Measurements from ENCODE around the gene RNF214. TPM values are rescaled to one million over a fixed set of nuclear protein-coding genes. Genes with fewer than 3 reads are reported as not detected.
A peak's percentile ranks its signal among the peaks of the same experiment; 100 is the strongest.
"Not testable (repeated sequence)": the region's sequence is repeated elsewhere in the genome, so short reads cannot be mapped to it uniquely, and the experiment has no call there.

Gene RNF214
- 10 to 100 TPM in 1 of 4 donors, 1 to 10 TPM in 3; 7.4 to 11.3 (median 9.5) TPM for total RNA-seq

GRCh38 chr11:117232092-117232878 is at the start of gene RNF214:
Gene RNF214 (plus strand): TSS chr11:117232671. CDS start chr11:117234273, 1,602 bp downstream.
- peak in 2 of 3 donors; percentile 28 to 71 for TF ChIP-seq CTCF (IDR thresholded peaks at IDR 0.05)
- TF ChIP-seq POLR2A (IDR thresholded peaks at IDR 0.05) = no peak
- intact Hi-C loops (cut with DNase I; ENCODE audit: low total_unique reads) = no loop called here
- DNase-seq (ENCODE audit: low spot score in 2 of 2) = peak; percentile 55 to 94
- WGBS, 2 donors = 0% methylated on average over 42 to 47 of the region's 94 CpGs
- peak within 1 kb of the TSS; percentile 79 for H3K4me3 ChIP-seq (ENCODE audit: low read depth, poor library complexity, severe bottlenecking)

GRCh38 chr11:117183178-117183577 is 49.3 kb upstream of the RNF214 start:
- intact Hi-C loops (cut with DNase I; ENCODE audit: low total_unique reads) = not testable (repeated sequence)

GRCh38 chr11:117183724-117184349 is 48.6 kb upstream of the RNF214 start:
- 70 to 72% methylated on average over 11 of the region's 11 CpGs for WGBS, 2 donors
- DNase-seq (ENCODE audit: low spot score in 2 of 2) = peak in 1 of 2 donors; percentile 79
- intact Hi-C loops (cut with DNase I; ENCODE audit: low total_unique reads) = no loop called here
- no peak overlapping the region for H3K4me3 ChIP-seq (ENCODE audit: low read depth, poor library complexity, severe bottlenecking)
- TF ChIP-seq CTCF (IDR thresholded peaks at IDR 0.05) = no peak
- no peak for TF ChIP-seq POLR2A (IDR thresholded peaks at IDR 0.05)

More at GRCh38 chr11:117183178-117183577, 49.3 kb upstream of the RNF214 start:
- not testable (repeated sequence) for H3K4me3 ChIP-seq (ENCODE audit: low read depth, poor library complexity, severe bottlenecking)
- WGBS, 2 donors = 88 to 91% methylated on average over 13 of the region's 13 CpGs
- peak in 1 of 2 donors; percentile 18 for DNase-seq (ENCODE audit: low spot score in 2 of 2)

GRCh38 chr11:117185736-117186430 is 46.6 kb upstream of the RNF214 start:
- peak in 1 of 2 donors; percentile 68 for DNase-seq (ENCODE audit: low spot score in 2 of 2)
- 79 to 85% methylated on average over 5 of the region's 5 CpGs for WGBS, 2 donors
- no peak for TF ChIP-seq POLR2A (IDR thresholded peaks at IDR 0.05)
- intact Hi-C loops (cut with DNase I; ENCODE audit: low total_unique reads) = no loop called here
- no peak overlapping the region for H3K4me3 ChIP-seq (ENCODE audit: low read depth, poor library complexity, severe bottlenecking)

- no peak for TF ChIP-seq CTCF (IDR thresholded peaks at IDR 0.05)
- TF ChIP-seq POLR2A (IDR thresholded peaks at IDR 0.05) = no peak
- 98 to 100% methylated on average over 4 of the region's 4 CpGs for WGBS, 2 donors
- H3K4me3 ChIP-seq (ENCODE audit: low read depth, poor library complexity, severe bottlenecking) = no peak overlapping the region
- peak in 1 of 2 donors; percentile 70 for DNase-seq (ENCODE audit: low spot score in 2 of 2)
- intact Hi-C loops (cut with DNase I; ENCODE audit: low total_unique reads) = no loop called here
Observed at GRCh38 chr11:117186431-117186761, 46.1 kb upstream of the RNF214 start.

- no peak overlapping the region for H3K4me3 ChIP-seq (ENCODE audit: low read depth, poor library complexity, severe bottlenecking)
- no peak for TF ChIP-seq POLR2A (IDR thresholded peaks at IDR 0.05)
- no peak for TF ChIP-seq CTCF (IDR thresholded peaks at IDR 0.05)
- intact Hi-C loops (cut with DNase I; ENCODE audit: low total_unique reads) = no loop called here
- WGBS, 2 donors = 76 to 79% methylated on average over 6 of the region's 6 CpGs
- DNase-seq (ENCODE audit: low spot score in 2 of 2) = peak in 1 of 2 donors; percentile 70
Observed at GRCh38 chr11:117187007-117187406, 45.5 kb upstream of the RNF214 start.
